Colonic mucosa (tissue), 4 donors: ENCODE results near the gene PLXNB2. TPM values are rescaled to one million over a fixed set of nuclear protein-coding genes. Genes with fewer than 3 reads are reported as not detected.
A peak's percentile ranks its signal among the peaks of the same experiment; 100 is the strongest.
"Not testable (repeated sequence)": the region's sequence is repeated elsewhere in the genome, so short reads cannot be mapped to it uniquely, and the experiment has no call there.

Source experiments
- DNase-seq: peaks from one replicate; pipeline ENCODE4 v3.0.0-alpha.2; 2020
- H3K27ac ChIP-seq: fragments of 200-600 bp; one replicate; pipeline ENCODE4 v1.8.0; 2021
- H3K27me3 ChIP-seq: fragments of 200-600 bp; one replicate; pipeline ENCODE4 v1.8.0; 2021
- H3K36me3 ChIP-seq: fragments of 200-600 bp; one replicate; pipeline ENCODE4 v1.8.0; 2021
- H3K4me1 ChIP-seq: fragments of 200-600 bp; one replicate; pipeline ENCODE4 v1.8.0; 2021; ENCODE audit warnings: mild to moderate bottlenecking
- H3K4me3 ChIP-seq: fragments of 200-600 bp; one replicate; pipeline ENCODE4 v1.8.0; 2021
- H3K9ac ChIP-seq, 2 donors: one replicate each; pipeline ENCODE4 v1.7.0; 2013; ENCODE audit warnings: control low read depth in 2 of 2, low read depth in 2 of 2, low read length in 2 of 2
- H3K9me3 ChIP-seq: fragments of 200-600 bp; one replicate; pipeline ENCODE4 v1.8.0; 2021
- CTCF ChIP-seq: fragments of 200-600 bp; IDR thresholded peaks from one replicate; pipeline ENCODE4 v1.8.0; 2022; ENCODE audit warnings: antibody characterized with exemption, mild to moderate bottlenecking
- intact Hi-C: fragments of 100-400 bp; cut with DNase I; formaldehyde crosslinking; loops from one replicate; pipeline ENCODE4 v1.14.1; 2022
- total RNA-seq, 2 donors: library from RNA; stranded (reverse); fragmentation: NEBNext Ultra II Directional in 1 of 2; extraction: Animal tissue kit (Norgen Biotek cat#: 25700) in 1 of 2; gene quantifications; one replicate each; pipeline ENCODE4 v1.2.1, GENCODE V29; 2021
- donor health status: healthy.
- donor health status: DM: no; HTN: no; CAD: no.
- donor health status: DM: no; HTN: no; CAD: no.

Gene PLXNB2
- total RNA-seq, 2 donors from 2014 or later, result 270 to 339 TPM

DNA sequence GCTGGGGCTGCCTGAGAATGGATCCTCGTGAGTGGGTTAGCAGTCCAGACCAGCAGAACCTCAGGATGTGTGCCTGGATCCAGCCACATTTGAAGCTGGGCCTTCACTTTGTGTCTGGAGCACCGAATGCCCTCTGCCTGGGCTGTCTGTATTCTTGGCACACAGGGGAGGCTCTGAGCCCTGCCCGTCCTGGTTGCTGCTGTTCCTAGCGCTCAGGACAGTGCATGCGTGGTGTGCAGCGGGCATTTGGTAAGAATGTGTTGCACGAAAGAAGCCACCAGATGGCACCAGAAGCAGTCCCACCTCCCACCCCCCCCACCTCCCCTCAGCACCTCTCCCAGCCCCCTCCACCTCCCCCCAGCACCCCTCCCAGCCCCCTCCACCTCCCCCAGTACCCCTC is 33.1 kb downstream of the PLXNB2 start:
- no peak overlapping the region for H3K27ac ChIP-seq
- intact Hi-C loops, result loop anchor here (2.0 kb wide), 1 partner anchor 52 kb away; the partner anchor contains the start of gene DENND6B
- peaks cover 23% of the 10 kb centered on the region for H3K36me3 ChIP-seq
- H3K4me1 ChIP-seq, result peaks cover 16% of the 10 kb centered on the region
- peak overlapping the region in 1 of 2 donors; percentile 24 for H3K9ac ChIP-seq
- no peak for DNase-seq
- no peak for TF ChIP-seq CTCF
- peaks cover 20% of the 10 kb centered on the region for H3K27me3 ChIP-seq
- no peaks in the 10 kb centered on the region for H3K9me3 ChIP-seq
- H3K4me3 ChIP-seq, result no peak overlapping the region

GRCh38 chr22:50273781-50274180 is 33.7 kb downstream of the PLXNB2 start:
- not testable (repeated sequence) for H3K9me3 ChIP-seq, H3K4me3 ChIP-seq, H3K27ac ChIP-seq, DNase-seq, H3K9ac ChIP-seq
- peaks cover 16% of the 10 kb centered on the region for H3K4me1 ChIP-seq
- intact Hi-C loops, result loop anchor here (2.0 kb wide), 1 partner anchor 53 kb away; the partner anchor contains the start of gene DENND6B
- peaks cover 25% of the 10 kb centered on the region for H3K27me3 ChIP-seq
- peaks cover 18% of the 10 kb centered on the region for H3K36me3 ChIP-seq

DNA sequence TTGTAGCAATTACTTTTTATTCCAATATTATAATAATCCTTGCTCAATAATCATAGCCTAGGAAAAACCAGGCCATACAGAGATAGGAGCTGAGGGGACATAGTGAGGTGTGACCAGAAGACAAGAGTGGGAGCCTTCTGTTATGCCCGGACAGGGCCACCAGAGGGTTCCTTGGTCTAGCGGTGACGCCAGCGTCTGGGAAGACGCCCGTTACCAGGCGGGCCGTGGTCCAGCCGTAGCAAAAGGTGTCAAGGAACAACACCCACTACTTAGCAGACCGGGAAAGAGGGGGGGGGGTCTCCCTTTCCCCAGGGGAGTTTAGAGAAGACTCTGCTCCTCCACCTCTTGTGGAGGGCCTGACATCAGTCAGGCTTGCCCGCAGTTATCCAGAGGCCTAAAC is 34.1 kb downstream of the PLXNB2 start:
- H3K4me3 ChIP-seq, H3K9ac ChIP-seq, DNase-seq, H3K9me3 ChIP-seq, intact Hi-C loops, H3K27ac ChIP-seq: not testable (repeated sequence)
- peaks cover 26% of the 10 kb centered on the region for H3K27me3 ChIP-seq
- peaks cover 15% of the 10 kb centered on the region for H3K36me3 ChIP-seq
- peaks cover 16% of the 10 kb centered on the region for H3K4me1 ChIP-seq

DNA sequence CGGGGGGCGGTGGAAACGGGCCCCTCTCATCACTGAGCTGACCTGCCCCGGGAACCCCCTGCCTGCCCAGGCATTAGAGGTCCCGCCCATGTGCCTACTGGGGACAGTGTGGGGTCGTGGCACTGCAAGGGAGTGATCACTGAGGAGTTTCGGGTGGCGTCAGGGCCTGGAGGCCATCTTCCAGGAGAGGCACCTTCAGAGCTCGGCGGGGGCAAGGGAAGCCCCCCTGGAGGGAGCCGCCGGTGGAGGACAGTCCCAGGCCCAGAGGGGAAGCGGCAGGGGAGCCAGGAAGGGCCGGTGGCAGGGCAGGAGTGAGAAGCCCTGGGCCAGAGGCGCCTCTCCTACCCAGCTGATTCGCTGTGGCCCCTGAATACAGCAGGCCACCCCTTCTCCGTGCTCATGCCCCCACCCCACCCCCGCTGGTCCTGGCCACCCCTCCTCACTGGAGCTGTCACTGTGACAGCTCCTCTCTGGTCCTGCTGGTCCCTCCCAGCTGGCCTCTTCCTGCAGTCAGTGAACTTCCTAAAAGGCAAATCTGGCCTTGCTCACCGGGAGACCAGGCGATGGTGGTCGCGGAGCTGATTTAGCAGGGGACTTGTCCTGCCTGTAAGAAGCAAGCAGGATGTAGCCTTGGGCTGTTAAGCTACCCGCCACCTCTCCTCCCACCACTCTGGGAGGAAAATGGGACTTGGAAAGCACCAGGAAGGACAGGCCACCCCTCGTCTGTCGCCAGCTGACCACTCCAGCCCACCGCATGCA is 35.2 kb downstream of the PLXNB2 start:
- Histone ChIP-seq H3K27me3 (peaks cover 29% of the 10 kb centered on the region), H3K9me3 (no peaks in the 10 kb centered on the region), H3K4me3 (peak overlapping the region; percentile 35), H3K9ac (no peak overlapping the region), H3K27ac (no peak overlapping the region), H3K4me1 (peaks cover 16% of the 10 kb centered on the region), H3K36me3 (peaks cover 8% of the 10 kb centered on the region)
- DNase-seq, result no peak
- intact Hi-C loops, result no loop called here
- no peak for TF ChIP-seq CTCF

- peak overlapping the region; percentile 35 for H3K4me3 ChIP-seq
- peaks cover 29% of the 10 kb centered on the region for H3K27me3 ChIP-seq
- intact Hi-C loops, result no loop called here
- peaks cover 16% of the 10 kb centered on the region for H3K4me1 ChIP-seq
- H3K27ac ChIP-seq, result no peak overlapping the region
- H3K9me3 ChIP-seq, result no peaks in the 10 kb centered on the region
- TF ChIP-seq CTCF, result no peak
- DNase-seq, result peak; percentile 82
- H3K9ac ChIP-seq, result no peak overlapping the region
- peaks cover 8% of the 10 kb centered on the region for H3K36me3 ChIP-seq
These were observed 35.9 kb downstream of the PLXNB2 start for GRCh38 chr22:50271519-50271970.

GRCh38 chr22:50270666-50271394 is 36.6 kb downstream of the PLXNB2 start:
- DNase-seq, result peak; percentile 73
- intact Hi-C loops, result no loop called here
- H3K9me3 ChIP-seq, result no peaks in the 10 kb centered on the region
- H3K4me3 ChIP-seq, result peak overlapping the region; percentile 35
- no peak overlapping the region for H3K27ac ChIP-seq
- peaks cover 16% of the 10 kb centered on the region for H3K4me1 ChIP-seq
- H3K27me3 ChIP-seq, result peaks cover 29% of the 10 kb centered on the region
- H3K36me3 ChIP-seq, result peaks cover 8% of the 10 kb centered on the region
- H3K9ac ChIP-seq, result peak overlapping the region; percentile 34 to 50
- no peak for TF ChIP-seq CTCF
